K562 (cell line): ENCODE data around the gene TMEM192. TPM values are rescaled to one million over a fixed set of nuclear protein-coding genes. Genes with fewer than 3 reads are reported as not detected.
"Not testable (repeated sequence)": the region's sequence is repeated elsewhere in the genome, so short reads cannot be mapped to it uniquely, and the experiment has no call there.

Experiments used
- ATAC-seq: fragments of 200-7000 bp; cut with Tn5 transposase; 3 replicates; pipeline ENCODE4 v1.9.1; 2020; ENCODE audit warnings: moderate library complexity
- BruUV-seq: library from RNA; stranded (reverse); fragments of 400-500 nt; replicated peaks from 2 replicates; lab custom pipeline; 2021; lab: Mats Ljungman, UMichigan
- CTCF ChIA-PET: fragments of 300-600 bp; formaldehyde crosslinking; extraction: SDS; loops from one replicate; lab custom pipeline; 2021; ENCODE audit warnings: low intra/inter-chr PET ratio; lab: Yijun Ruan, JAX
- POLR2A ChIA-PET: fragments of 300-600, 350-650 bp; sonication (Branson Sonifier 250); formaldehyde crosslinking; extraction: SDS; loops from one replicate; lab custom pipeline; 2021; ENCODE audit warnings: antibody characterized with exemption, inconsistent platforms; lab: Yijun Ruan, JAX
- DNase-seq, 4 experiments: peaks; one replicate each; pipeline versions ENCODE4 v3.0.0 to v3.0.0-alpha.2; 2011 to 2018; ENCODE audit warnings: low spot score in 3 of 4, mixed read lengths in 3 of 4; ENCODE audit errors: extremely low read depth in 1 of 4
- FAIRE-seq: peaks from 2 replicates; lab custom pipeline; 2011; peaks lifted over from hg19 to GRCh38; lab: Jason Lieb, UNC
- H2AFZ ChIP-seq: 2 replicates; pipeline ENCODE4 v1.6.0; 2011; ENCODE audit warnings: low read depth, low read length, control low read depth, inconsistent platforms
- H3K27ac ChIP-seq: fragments of 200-600 bp; 3 replicates; pipeline ENCODE4 v1.8.0; 2011; ENCODE audit warnings: low read depth, mild to moderate bottlenecking, control low read depth, inconsistent platforms, low read length, moderate library complexity, mixed read lengths; ENCODE audit errors: extremely low read depth
- H3K27me3 ChIP-seq, 2 experiments: fragments of 300-600 bp in 1 of 2; 2 replicates in 1 of 2; 3 replicates in 1 of 2; pipeline versions ENCODE4 v1.6.0 to v1.8.0; 2011; ENCODE audit warnings: inconsistent platforms in 2 of 2, low read length in 2 of 2, mild to moderate bottlenecking in 1 of 2, mixed read lengths in 1 of 2, moderate library complexity in 1 of 2; ENCODE audit not compliant: control insufficient read depth in 2 of 2, insufficient read depth in 2 of 2
- H3K36me3 ChIP-seq: fragments of 300-600 bp; 3 replicates; pipeline ENCODE4 v1.8.0; 2011; ENCODE audit warnings: mild to moderate bottlenecking, low read length, inconsistent platforms; ENCODE audit not compliant: control insufficient read depth, insufficient read depth
- H3K4me1 ChIP-seq, 2 experiments: fragments of 200-600 bp in 1 of 2; replicated peaks in 1 of 2; 2 replicates in 1 of 2; 3 replicates in 1 of 2; pipeline versions ENCODE4 v1.5.1 to v1.8.0; 2011; ENCODE audit warnings: inconsistent platforms in 2 of 2, low read length in 2 of 2, mild to moderate bottlenecking in 1 of 2, mixed read lengths in 1 of 2, moderate library complexity in 1 of 2; ENCODE audit not compliant: control insufficient read depth in 2 of 2, insufficient read depth in 2 of 2
- H3K4me2 ChIP-seq: 2 replicates; pipeline ENCODE4 v1.6.1; 2011; ENCODE audit warnings: low read length, control low read depth, inconsistent platforms, mixed read lengths; ENCODE audit not compliant: insufficient read depth
- H3K4me3 ChIP-seq: fragments of 200-600 bp; sonication (generic), shearing (Covaris generic); 2 replicates; pipeline ENCODE4 v1.5.1; 2016; ENCODE audit warnings: control low read depth, inconsistent platforms
- H3K79me2 ChIP-seq: fragments of 200-600 bp; 3 replicates; pipeline ENCODE4 v1.8.0; 2011; ENCODE audit warnings: low read length, inconsistent platforms; ENCODE audit not compliant: control insufficient read depth, insufficient read depth
- H3K9ac ChIP-seq, 2 experiments: 2 replicates each; pipeline versions ENCODE4 v1.6.0 to v1.6.1; 2011; ENCODE audit warnings: low read depth in 2 of 2, low read length in 2 of 2, control low read depth in 1 of 2, inconsistent platforms in 1 of 2, mild to moderate bottlenecking in 1 of 2, mixed read lengths in 1 of 2; ENCODE audit not compliant: insufficient read depth in 1 of 2
- H3K9me1 ChIP-seq: one replicate; pipeline ENCODE4 v1.6.0; 2011; ENCODE audit warnings: inconsistent platforms, mild to moderate bottlenecking, low read length, moderate library complexity; ENCODE audit not compliant: control insufficient read depth, insufficient read depth
- H3K9me3 ChIP-seq: replicated peaks from 2 replicates; pipeline ENCODE4 v1.5.1; 2011; ENCODE audit warnings: low read depth, low read length, inconsistent platforms; ENCODE audit not compliant: control insufficient read depth, insufficient read depth
- H4K20me1 ChIP-seq: replicated peaks from 2 replicates; pipeline ENCODE4 v1.6.1; 2011; ENCODE audit warnings: low read length, inconsistent platforms, mixed read lengths; ENCODE audit not compliant: control insufficient read depth, insufficient read depth
- CBFA2T3 ChIP-seq: fragments of 450-650 bp; IDR thresholded peaks from 2 replicates; pipeline ENCODE4 v1.6.1; 2017
- EZH2 ChIP-seq: IDR thresholded peaks from 2 replicates; pipeline ENCODE4 v1.6.1; 2012; ENCODE audit warnings: low read depth, mild to moderate bottlenecking, inconsistent platforms, low read length, borderline replicate concordance
- THRAP3 ChIP-seq: fragments of 450-650 bp; IDR thresholded peaks from 2 replicates; pipeline ENCODE4 v1.6.1; 2016; ENCODE audit warnings: mild to moderate bottlenecking, inconsistent platforms, borderline replicate concordance
- ZNF77 ChIP-seq: fragments of 250-450 bp; sonication (Bioruptor Pico); IDR thresholded peaks from 2 replicates; pipeline ENCODE4 v1.5.0; 2020
- WGBS: fragments of 100-300 bp; shearing (Covaris generic); methylation state at CpG from one replicate; pipeline ENCODE4 v1.1.6; 2016; ENCODE audit warnings: low coverage, mixed read lengths; ENCODE audit not compliant: insufficient coverage; ENCODE audit errors: missing lambda C conversion rate; 5-methylcytosine and 5-hydroxymethylcytosine counted together
- in situ Hi-C: fragments of 300-500 bp; cut with MboI; formaldehyde crosslinking; loops from 4 replicates; pipeline ENCODE4 v1.15.0; 2018; ENCODE audit warnings: inconsistent platforms, mixed read lengths
- intact Hi-C: fragments of 100-400 bp; cut with micrococcal nuclease; formaldehyde crosslinking; loops from 2 replicates; pipeline ENCODE4 v1.14.2; 2022
- polyA plus RNA-seq, 8 experiments: library from polyadenylated mRNA; depleted of rRNA in 4 of 8; stranded (reverse) in 5 of 8; unstranded in 3 of 8; fragments of >200 nt; fragmentation: Nextera tagmentation in 2 of 8; fragmentation: Illumina TruSeq in 1 of 8; extraction: Ambion mirVana in 2 of 8; extraction: Trizol in 1 of 8; gene quantifications; 2 replicates each; pipeline versions ENCODE4 v1.2.1 to v1.2.3, GENCODE V29; 2011 to 2014; ENCODE audit warnings: inconsistent platforms in 1 of 8, missing spikeins in 1 of 8
- total RNA-seq, 7 experiments: library from RNA; depleted of rRNA in 6 of 7; stranded (reverse); fragments of >200 nt in 6 of 7; fragmentation: Illumina TruSeq in 2 of 7; extraction: Trizol in 2 of 7; gene quantifications; 2 replicates each; pipeline versions ENCODE4 v1.2.1 to v1.2.3, GENCODE V29; 2011 to 2021; ENCODE audit warnings: low replicate concordance in 1 of 7

Gene TMEM192
- total and polyA plus RNA-seq, 9 of the 15 experiments (the other 6 are each of a cell fraction or from before 2014, with no cell fraction given), result 4.4 to 28.5 (median 13.3) TPM

- H3K9me3 ChIP-seq, H3K9me1 ChIP-seq, H3K27me3 ChIP-seq, H3K9ac ChIP-seq, H3K79me2 ChIP-seq, H3K27ac ChIP-seq, H3K4me2 ChIP-seq, FAIRE-seq, H3K4me3 ChIP-seq, in situ Hi-C loops, H4K20me1 ChIP-seq, ATAC-seq, H3K4me1 ChIP-seq, POLR2A ChIA-PET, BruUV-seq, H2AFZ ChIP-seq, intact Hi-C loops, CTCF ChIA-PET, DNase-seq: not testable (repeated sequence)
- H3K36me3 ChIP-seq, result peaks cover 11% of the 10 kb centered on the region; the same call in 2 of the 3 replicates
- 31% methylated on average over 11 of the region's 11 CpGs for WGBS
These were observed 39.3 kb downstream of the TMEM192 start for GRCh38 chr4:165073346-165073745.

GRCh38 chr4:165070560-165070959, 42.1 kb downstream of the TMEM192 start:
- no peaks in the 10 kb centered on the region for H3K79me2 ChIP-seq
- TF ChIP-seq EZH2 (no peak), THRAP3 (no peak), ZNF77 (CRISPR knock-in tag) (no peak), CBFA2T3 (0 out of 2 replicates have a peak, but pooled peaks have one; percentile 20)
- TF ChIP-seq, all 486 proteins: peak for 1
- ATAC-seq (no peak), FAIRE-seq (no peak), DNase-seq (no peak)
- H3K9me1 ChIP-seq, result no peaks in the 10 kb centered on the region
- H3K4me2 ChIP-seq, result no peak overlapping the region
- H2AFZ ChIP-seq, result no peak overlapping the region
- intact Hi-C loops, result no loop called here
- 10% methylated on average over 1 of the region's 1 CpG for WGBS
- ChIA-PET CTCF (no interaction called here), POLR2A (no interaction called here)
- no peaks in the 10 kb centered on the region for H3K9me3 ChIP-seq
- no peak overlapping the region for H3K27ac ChIP-seq
- no peaks in the 10 kb centered on the region for H4K20me1 ChIP-seq
- H3K4me1 ChIP-seq, result no peaks in the 10 kb centered on the region
- no peaks in the 10 kb centered on the region for H3K36me3 ChIP-seq
- H3K27me3 ChIP-seq, result no peaks in the 10 kb centered on the region
- no peak overlapping the region for H3K9ac ChIP-seq
- in situ Hi-C loops, result no loop called here
- no peak overlapping the region for H3K4me3 ChIP-seq
- no TSS peak for BruUV-seq
